Measurements from ENCODE around the gene RRP1B.
"Not testable (repeated sequence)": the region's sequence is repeated elsewhere in the genome, so short reads cannot be mapped to it uniquely, and the experiment has no call there.

The RRP1B gene

GRCh38 chr21:43667191-43667904 lies 8.0 kb downstream of the RRP1B start:
- Mint-ChIP-seq H3K4me3 (no peak overlapping the region), H3K36me3 (ENCODE audit: insufficient read depth) (peaks cover 36% of the 10 kb centered on the region), H3K4me1 (ENCODE audit: low read depth in 2 of 2) (peaks cover 11 to 21% of the 10 kb centered on the region in 2 donors), H3K9me3 (peaks cover 2 to 7% of the 10 kb centered on the region in 2 donors), H3K27ac (no peak overlapping the region), H3K27me3 (no peaks in the 10 kb centered on the region)
- no peak for ATAC-seq (replicated peaks)
- no peak for DNase-seq

GRCh38 chr21:43669828-43670605 lies 10.7 kb downstream of the RRP1B start:
- DNase-seq (no peak), ATAC-seq (replicated peaks) (no peak)
- Mint-ChIP-seq H3K4me1 (ENCODE audit: low read depth in 2 of 2) (peaks cover 11 to 16% of the 10 kb centered on the region in 2 donors), H3K9me3 (peaks cover 2 to 7% of the 10 kb centered on the region in 2 donors), H3K4me3 (no peak overlapping the region), H3K27ac (no peak overlapping the region), H3K36me3 (ENCODE audit: insufficient read depth) (peaks cover 42% of the 10 kb centered on the region), H3K27me3 (no peaks in the 10 kb centered on the region)

- ATAC-seq (replicated peaks): no peak
- no peak overlapping the region for H3K27ac Mint-ChIP-seq
These were observed 16.5 kb downstream of the RRP1B start for GRCh38 chr21:43675871-43676270.

GRCh38 chr21:43676391-43676790 lies 17.0 kb downstream of the RRP1B start:
- no peak overlapping the region for H3K4me3 Mint-ChIP-seq
- DNase-seq (no peak), ATAC-seq (replicated peaks) (no peak)
- H3K4me1 Mint-ChIP-seq (ENCODE audit: low read depth in 2 of 2): peaks cover 0 to 13% of the 10 kb centered on the region in 2 donors
- no peak overlapping the region for H3K27ac Mint-ChIP-seq
- no peaks in the 10 kb centered on the region for H3K9me3 Mint-ChIP-seq
- peaks cover 75% of the 10 kb centered on the region for H3K36me3 Mint-ChIP-seq (ENCODE audit: insufficient read depth)
- H3K27me3 Mint-ChIP-seq: no peaks in the 10 kb centered on the region

More at GRCh38 chr21:43675871-43676270, 16.5 kb downstream of the RRP1B start:
- Mint-ChIP-seq H3K36me3 (ENCODE audit: insufficient read depth) (peaks cover 78% of the 10 kb centered on the region), H3K4me3 (no peak overlapping the region), H3K27me3 (no peaks in the 10 kb centered on the region), H3K4me1 (ENCODE audit: low read depth in 2 of 2) (peaks cover 0 to 13% of the 10 kb centered on the region in 2 donors), H3K9me3 (no peaks in the 10 kb centered on the region)
- no peak for DNase-seq

GRCh38 chr21:43679951-43680350 lies 20.6 kb downstream of the RRP1B start:
- peak overlapping the region in 1 of 2 donors; percentile 24 for H3K27ac Mint-ChIP-seq
- no peaks in the 10 kb centered on the region for H3K9me3 Mint-ChIP-seq
- H3K4me1 Mint-ChIP-seq (ENCODE audit: low read depth in 2 of 2): peaks cover 1 to 13% of the 10 kb centered on the region in 2 donors
- H3K4me3 Mint-ChIP-seq: no peak overlapping the region
- DNase-seq (no peak), ATAC-seq (replicated peaks) (no peak)
- no peaks in the 10 kb centered on the region for H3K27me3 Mint-ChIP-seq
- H3K36me3 Mint-ChIP-seq (ENCODE audit: insufficient read depth): peaks cover 88% of the 10 kb centered on the region

GRCh38 chr21:43680421-43680820 lies 21.1 kb downstream of the RRP1B start:
- peaks cover 88% of the 10 kb centered on the region for H3K36me3 Mint-ChIP-seq (ENCODE audit: insufficient read depth)
- not testable (repeated sequence) for H3K4me3 Mint-ChIP-seq; H3K9me3 Mint-ChIP-seq; H3K27ac Mint-ChIP-seq; H3K27me3 Mint-ChIP-seq; DNase-seq; ATAC-seq (replicated peaks)
- peaks cover 1 to 13% of the 10 kb centered on the region in 2 donors for H3K4me1 Mint-ChIP-seq (ENCODE audit: low read depth in 2 of 2)

GRCh38 chr21:43681650-43682049 lies 22.3 kb downstream of the RRP1B start:
- Mint-ChIP-seq H3K36me3 (ENCODE audit: insufficient read depth) (peaks cover 90% of the 10 kb centered on the region), H3K27me3 (no peaks in the 10 kb centered on the region), H3K4me1 (ENCODE audit: low read depth in 2 of 2) (peaks cover 1 to 13% of the 10 kb centered on the region in 2 donors), H3K27ac (no peak overlapping the region), H3K4me3 (no peak overlapping the region), H3K9me3 (no peaks in the 10 kb centered on the region)
- DNase-seq (no peak), ATAC-seq (replicated peaks) (no peak)

GRCh38 chr21:43684424-43684823 lies 25.1 kb downstream of the RRP1B start:
- no peak for DNase-seq
- Mint-ChIP-seq H3K4me1 (ENCODE audit: low read depth in 2 of 2) (peaks cover 6% of the 10 kb centered on the region in 2 donors), H3K27ac (no peak overlapping the region), H3K36me3 (ENCODE audit: insufficient read depth) (peaks cover 84% of the 10 kb centered on the region), H3K27me3 (no peaks in the 10 kb centered on the region), H3K4me3 (no peak overlapping the region), H3K9me3 (no peaks in the 10 kb centered on the region)
- ATAC-seq (replicated peaks): no peak

- no peaks in the 10 kb centered on the region for H3K27me3 Mint-ChIP-seq
- no peak overlapping the region for H3K27ac Mint-ChIP-seq
- no peak for ATAC-seq (replicated peaks)
- H3K36me3 Mint-ChIP-seq (ENCODE audit: insufficient read depth): peaks cover 82% of the 10 kb centered on the region
- no peak overlapping the region for H3K4me3 Mint-ChIP-seq
- H3K4me1 Mint-ChIP-seq (ENCODE audit: low read depth in 2 of 2): peaks cover 0 to 6% of the 10 kb centered on the region in 2 donors
- no peaks in the 10 kb centered on the region for H3K9me3 Mint-ChIP-seq
- DNase-seq: no peak
These were observed 27.6 kb downstream of the RRP1B start for GRCh38 chr21:43686811-43687565.

- H3K4me1 Mint-ChIP-seq (ENCODE audit: low read depth in 2 of 2): peaks cover 0 to 6% of the 10 kb centered on the region in 2 donors
- no peak overlapping the region for H3K4me3 Mint-ChIP-seq
- DNase-seq: no peak
- no peak for ATAC-seq (replicated peaks)
- no peaks in the 10 kb centered on the region for H3K27me3 Mint-ChIP-seq
- H3K27ac Mint-ChIP-seq: no peak overlapping the region
- no peaks in the 10 kb centered on the region for H3K9me3 Mint-ChIP-seq
- peaks cover 75% of the 10 kb centered on the region for H3K36me3 Mint-ChIP-seq (ENCODE audit: insufficient read depth)
These were observed 28.4 kb downstream of the RRP1B start for GRCh38 chr21:43687566-43688399.

- peaks cover 65% of the 10 kb centered on the region for H3K36me3 Mint-ChIP-seq (ENCODE audit: insufficient read depth)
- no peak overlapping the region for H3K4me3 Mint-ChIP-seq
- DNase-seq (no peak), ATAC-seq (replicated peaks) (no peak)
- peak overlapping the region in 1 of 2 donors; percentile 63 for H3K27ac Mint-ChIP-seq
- no peaks in the 10 kb centered on the region for H3K9me3 Mint-ChIP-seq
- H3K27me3 Mint-ChIP-seq: no peaks in the 10 kb centered on the region
- peaks cover 0 to 6% of the 10 kb centered on the region in 2 donors for H3K4me1 Mint-ChIP-seq (ENCODE audit: low read depth in 2 of 2)
These were observed 29.5 kb downstream of the RRP1B start for GRCh38 chr21:43688906-43689305.

GRCh38 chr21:43689556-43690337 lies 30.4 kb downstream of the RRP1B start:
- DNase-seq (no peak), ATAC-seq (replicated peaks) (no peak)
- Mint-ChIP-seq H3K4me3 (no peak overlapping the region), H3K36me3 (ENCODE audit: insufficient read depth) (peaks cover 61% of the 10 kb centered on the region), H3K4me1 (ENCODE audit: low read depth in 2 of 2) (peaks cover 0 to 4% of the 10 kb centered on the region in 2 donors), H3K27me3 (no peaks in the 10 kb centered on the region), H3K27ac (no peak overlapping the region), H3K9me3 (no peaks in the 10 kb centered on the region)
